ENCODE data around the gene INHBC.

GRCh38 chr12:57470286-57470969 lies 35.8 kb downstream of the INHBC start:
- TF ChIP-seq CTCF (conservative IDR thresholded peaks at IDR 0.05) (no peak), EZH2 (IDR thresholded peaks at IDR 0.05; ENCODE audit: low read depth) (no peak)
